K562 (cell line): Measurements from ENCODE around the gene SYVN1. TPM values are rescaled to one million over a fixed set of nuclear protein-coding genes. Genes with fewer than 3 reads are reported as not detected.

ENCODE experiments used
- CHCHD3 ChIP-seq: fragments of 250-450 bp; sonication (Bioruptor Pico); IDR thresholded peaks from 2 replicates; pipeline ENCODE4 v2.1.2; 2022; ENCODE audit warnings: mild to moderate bottlenecking
- CHD1 ChIP-seq: fragments of 200-600 bp; sonication (generic); IDR thresholded peaks from one replicate; pipeline ENCODE4 v1.6.1; 2012; ENCODE audit warnings: mild to moderate bottlenecking, moderate library complexity, low read length, inconsistent platforms
- CHD2 ChIP-seq: IDR thresholded peaks from 2 replicates; pipeline ENCODE4 v1.6.1; 2011; ENCODE audit warnings: low read depth, low read length
- FIP1L1 ChIP-seq: fragments of 200-400 bp; formaldehyde crosslinking; IDR thresholded peaks from 2 replicates; pipeline ENCODE4 v1.6.1; 2018; ENCODE audit warnings: mild to moderate bottlenecking, low read depth, low read length; ENCODE audit not compliant: poor library complexity, severe bottlenecking
- HDAC6 ChIP-seq: IDR thresholded peaks from 2 replicates; pipeline ENCODE4 v1.6.1; 2012; ENCODE audit warnings: low read depth, mild to moderate bottlenecking, control low read depth, inconsistent platforms, low read length, moderate library complexity
- KAT8 ChIP-seq: fragments of 450-650 bp; IDR thresholded peaks from 2 replicates; pipeline ENCODE4 v1.6.1; 2016; ENCODE audit warnings: low read depth, mild to moderate bottlenecking
- LCOR ChIP-seq: sonication (generic); formaldehyde crosslinking; IDR thresholded peaks from 2 replicates; pipeline ENCODE4 v1.8.0; 2022; ENCODE audit warnings: mild to moderate bottlenecking, missing genetic modification reagents
- NCOA1 ChIP-seq: fragments of 450-650 bp; IDR thresholded peaks from 2 replicates; pipeline ENCODE4 v1.6.1; 2016; ENCODE audit warnings: low read depth
- NFIX ChIP-seq: fragments of 250-450 bp; sonication (Bioruptor Pico); IDR thresholded peaks from 2 replicates; pipeline ENCODE4 v1.4.0; 2020; ENCODE audit warnings: low read depth, mild to moderate bottlenecking, moderate library complexity
- NR3C1 ChIP-seq: sonication (generic); formaldehyde crosslinking; IDR thresholded peaks from 2 replicates; pipeline ENCODE4 v1.8.1; 2022; ENCODE audit warnings: missing genetic modification reagents
- PRMT5 ChIP-seq: sonication (generic); formaldehyde crosslinking; IDR thresholded peaks from 2 replicates; pipeline ENCODE4 v1.5.0; 2020; ENCODE audit warnings: missing genetic modification reagents
- RBM25 ChIP-seq: fragments of 200-400 bp; formaldehyde crosslinking; IDR thresholded peaks from 2 replicates; pipeline ENCODE4 v1.6.1; 2018; ENCODE audit warnings: low read length, low read depth, moderate library complexity; ENCODE audit not compliant: severe bottlenecking
- RCOR1 ChIP-seq, 2 experiments: IDR thresholded peaks; 2 replicates each; pipeline ENCODE4 v1.6.1; 2012; ENCODE audit warnings: low read depth in 2 of 2, low read length in 2 of 2, borderline replicate concordance in 1 of 2, improper control_type of control experiment in 1 of 2
- TBP ChIP-seq: optimal IDR thresholded peaks from 2 replicates; pipeline ENCODE3; 2011; ENCODE audit warnings: low read depth, low read length, improper control_type of control experiment
- TSC22D4 ChIP-seq: fragments of 450-650 bp; IDR thresholded peaks from 2 replicates; pipeline ENCODE4 v1.6.1; 2016; ENCODE audit warnings: missing genetic modification characterization, missing biosample characterization, control low read depth
- ZBTB12 ChIP-seq: fragments of 250-450 bp; sonication (Bioruptor Pico); IDR thresholded peaks from 2 replicates; pipeline ENCODE4 v1.4.0; 2020
- ZHX1 ChIP-seq: fragments of 150-350 bp; conservative IDR thresholded peaks from 2 replicates; pipeline ENCODE4 v1.6.1; 2014; ENCODE audit warnings: low read length
- ZNF408 ChIP-seq: fragments of 250-450 bp; sonication (Bioruptor Pico); IDR thresholded peaks from 2 replicates; pipeline ENCODE4 v1.4.0; 2020; ENCODE audit warnings: low read depth, mild to moderate bottlenecking, moderate library complexity
- ZNF764 ChIP-seq: fragments of 250-450 bp; sonication (Bioruptor Pico); IDR thresholded peaks from 2 replicates; pipeline ENCODE4 v1.4.0; 2020; ENCODE audit warnings: low read depth, mild to moderate bottlenecking, moderate library complexity
- polyA plus RNA-seq, 8 experiments: library from polyadenylated mRNA; depleted of rRNA in 4 of 8; stranded (reverse) in 5 of 8; unstranded in 3 of 8; fragments of >200 nt; fragmentation: Nextera tagmentation in 2 of 8; fragmentation: Illumina TruSeq in 1 of 8; extraction: Ambion mirVana in 2 of 8; extraction: Trizol in 1 of 8; gene quantifications; 2 replicates each; pipeline versions ENCODE4 v1.2.1 to v1.2.3, GENCODE V29; 2011 to 2014; ENCODE audit warnings: inconsistent platforms in 1 of 8, missing spikeins in 1 of 8
- total RNA-seq, 7 experiments: library from RNA; depleted of rRNA in 6 of 7; stranded (reverse); fragments of >200 nt in 6 of 7; fragmentation: Illumina TruSeq in 2 of 7; extraction: Trizol in 2 of 7; gene quantifications; 2 replicates each; pipeline versions ENCODE4 v1.2.1 to v1.2.3, GENCODE V29; 2011 to 2021; ENCODE audit warnings: low replicate concordance in 1 of 7
- TF ChIP-seq, protein P1 (sequence below): fragments of 250-450 bp; sonication (Bioruptor Pico); IDR thresholded peaks from 2 replicates; pipeline ENCODE4 v1.5.0; 2020; ENCODE audit warnings: mild to moderate bottlenecking, borderline replicate concordance
- TF ChIP-seq, protein P2 (sequence below): IDR thresholded peaks from 2 replicates; pipeline ENCODE4 v1.6.1; 2016; ENCODE audit warnings: missing genetic modification characterization, missing compliant biosample characterization

Gene SYVN1
- total and polyA plus RNA-seq, 9 of the 15 experiments (the other 6 are each of a cell fraction or from before 2014, with no cell fraction given) = 0.41 to 47.4 (median 9.9) TPM

GRCh38 chr11:65117206-65118096 is 16.9 kb downstream of the SYVN1 start, which contains the start of gene ZNHIT2 (continued):
- TF ChIP-seq, protein P1, sequence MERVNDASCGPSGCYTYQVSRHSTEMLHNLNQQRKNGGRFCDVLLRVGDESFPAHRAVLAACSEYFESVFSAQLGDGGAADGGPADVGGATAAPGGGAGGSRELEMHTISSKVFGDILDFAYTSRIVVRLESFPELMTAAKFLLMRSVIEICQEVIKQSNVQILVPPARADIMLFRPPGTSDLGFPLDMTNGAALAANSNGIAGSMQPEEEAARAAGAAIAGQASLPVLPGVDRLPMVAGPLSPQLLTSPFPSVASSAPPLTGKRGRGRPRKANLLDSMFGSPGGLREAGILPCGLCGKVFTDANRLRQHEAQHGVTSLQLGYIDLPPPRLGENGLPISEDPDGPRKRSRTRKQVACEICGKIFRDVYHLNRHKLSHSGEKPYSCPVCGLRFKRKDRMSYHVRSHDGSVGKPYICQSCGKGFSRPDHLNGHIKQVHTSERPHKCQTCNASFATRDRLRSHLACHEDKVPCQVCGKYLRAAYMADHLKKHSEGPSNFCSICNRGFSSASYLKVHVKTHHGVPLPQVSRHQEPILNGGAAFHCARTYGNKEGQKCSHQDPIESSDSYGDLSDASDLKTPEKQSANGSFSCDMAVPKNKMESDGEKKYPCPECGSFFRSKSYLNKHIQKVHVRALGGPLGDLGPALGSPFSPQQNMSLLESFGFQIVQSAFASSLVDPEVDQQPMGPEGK (CRISPR knock-in tag) = no peak
- peak; percentile 97 for TF ChIP-seq FIP1L1
- TF ChIP-seq ZNF764 = 0 out of 2 replicates have a peak, but pooled peaks have one; percentile 65
- no peak for TF ChIP-seq CHCHD3 (CRISPR knock-in tag)
- peak; percentile 65 for TF ChIP-seq TBP
- TF ChIP-seq PRMT5 (CRISPR knock-in tag) = peak; percentile 95
- TF ChIP-seq, protein P2, sequence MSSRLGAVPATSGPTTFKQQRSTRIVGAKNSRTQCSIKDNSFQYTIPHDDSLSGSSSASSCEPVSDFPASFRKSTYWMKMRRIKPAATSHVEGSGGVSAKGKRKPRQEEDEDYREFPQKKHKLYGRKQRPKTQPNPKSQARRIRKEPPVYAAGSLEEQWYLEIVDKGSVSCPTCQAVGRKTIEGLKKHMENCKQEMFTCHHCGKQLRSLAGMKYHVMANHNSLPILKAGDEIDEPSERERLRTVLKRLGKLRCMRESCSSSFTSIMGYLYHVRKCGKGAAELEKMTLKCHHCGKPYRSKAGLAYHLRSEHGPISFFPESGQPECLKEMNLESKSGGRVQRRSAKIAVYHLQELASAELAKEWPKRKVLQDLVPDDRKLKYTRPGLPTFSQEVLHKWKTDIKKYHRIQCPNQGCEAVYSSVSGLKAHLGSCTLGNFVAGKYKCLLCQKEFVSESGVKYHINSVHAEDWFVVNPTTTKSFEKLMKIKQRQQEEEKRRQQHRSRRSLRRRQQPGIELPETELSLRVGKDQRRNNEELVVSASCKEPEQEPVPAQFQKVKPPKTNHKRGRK = no peak
- peak; percentile 82 for TF ChIP-seq ZBTB12
- TF ChIP-seq KAT8 = no peak
- TF ChIP-seq NR3C1 (CRISPR knock-in tag) = peak; percentile 85
- TF ChIP-seq LCOR (CRISPR knock-in tag) = peak; percentile 75; the same call in 1 of the 2 replicates
- TF ChIP-seq NCOA1 = no peak
- peak; percentile 40; the same call in 1 of the 2 replicates for TF ChIP-seq CHD2
- no peak for TF ChIP-seq RBM25
- TF ChIP-seq HDAC6 = no peak
- peak; percentile 99 for TF ChIP-seq CHD1
- peak in 1 of 2 experiments; percentile 30; a peak in 1 of 4 replicates for TF ChIP-seq RCOR1 (IDR thresholded peaks at IDR 0.05; ENCODE audit: borderline replicate concordance in 1 of 2, low read depth in 2 of 2, low read length in 2 of 2)
- TF ChIP-seq ZNF408 (CRISPR knock-in tag) = no peak
- TF ChIP-seq TSC22D4 (tag) = no peak
- TF ChIP-seq NFIX = no peak
- TF ChIP-seq ZHX1 = 0 out of 2 replicates have a peak, but pooled peaks have one; percentile 43
